ENCODE measurements around the gene DENND1C. TPM values are rescaled to one million over a fixed set of nuclear protein-coding genes. Genes with fewer than 3 reads are reported as not detected.

Gene DENND1C
- total and polyA plus RNA-seq, 2 of the 8 experiments (the other 6 are each of a cell fraction or from before 2014, with no cell fraction given), result 3.6 to 4.0 TPM

GRCh38 chr19:6431891-6432290 lies 49.7 kb downstream of the DENND1C start (continued):
- TF ChIP-seq PHF8 (conservative IDR thresholded peaks at IDR 0.05; ENCODE audit: low read depth, low read length) (no peak), SIRT6 (IDR thresholded peaks at IDR 0.05; ENCODE audit: low read length) (no peak), POU5F1 (IDR thresholded peaks at IDR 0.05; ENCODE audit: low read depth, low read length) (no peak), EP300 (IDR thresholded peaks at IDR 0.05; ENCODE audit: borderline replicate concordance in 1 of 2, low read depth in 2 of 2, low read length in 2 of 2) (no peak), SAP30 (IDR thresholded peaks at IDR 0.05; ENCODE audit: insufficient read depth, insufficient replicate concordance, low read length) (no peak)
